Ectodermal cell (in vitro differentiated cells): ENCODE measurements around the gene HELLS.

ENCODE experiments used
- H3K27ac ChIP-seq: 2 replicates; pipeline ENCODE4 v1.7.0; 2013; ENCODE audit warnings: mild to moderate bottlenecking, low read depth, low read length; ENCODE audit not compliant: insufficient read depth, poor library complexity, severe bottlenecking
- H3K27me3 ChIP-seq: 2 replicates; pipeline ENCODE4 v1.7.0; 2013; ENCODE audit warnings: mild to moderate bottlenecking, low read length; ENCODE audit not compliant: insufficient read depth, control insufficient read depth, poor library complexity, severe bottlenecking
- H3K36me3 ChIP-seq: one replicate; pipeline ENCODE4 v1.7.0; 2013; ENCODE audit warnings: low read length; ENCODE audit not compliant: control insufficient read depth, insufficient read depth
- H3K4me1 ChIP-seq: one replicate; pipeline ENCODE4 v1.7.0; 2013; ENCODE audit warnings: low read length; ENCODE audit not compliant: control insufficient read depth, insufficient read depth
- H3K4me3 ChIP-seq: 2 replicates; pipeline ENCODE4 v1.7.0; 2013; ENCODE audit warnings: low read depth, low read length, control low read depth; ENCODE audit not compliant: insufficient read depth
- H3K9me3 ChIP-seq: 2 replicates; pipeline ENCODE4 v1.7.0; 2013; ENCODE audit warnings: mild to moderate bottlenecking, low read length, moderate library complexity; ENCODE audit not compliant: control insufficient read depth
- WGBS, 2 experiments: methylation state at CpG; one replicate each; pipeline ENCODE4 v1.1.7; 2013; ENCODE audit warnings: missing lambda C conversion rate in 2 of 2; 5-methylcytosine and 5-hydroxymethylcytosine counted together

HELLS gene

GRCh38 chr10:94607111-94607510, 61.5 kb downstream of the HELLS start:
- no peaks in the 10 kb centered on the region for H3K27me3 ChIP-seq
- H3K36me3 ChIP-seq = peaks cover 28% of the 10 kb centered on the region
- no peak overlapping the region for H3K27ac ChIP-seq
- H3K4me1 ChIP-seq = no peaks in the 10 kb centered on the region
- H3K4me3 ChIP-seq = no peak overlapping the region
- H3K9me3 ChIP-seq = no peaks in the 10 kb centered on the region
- 86% methylated on average over 1 of the region's 1 CpG; no CpG with 5 or more reads in 1 of the 2 experiments for WGBS, 2 experiments

DNA sequence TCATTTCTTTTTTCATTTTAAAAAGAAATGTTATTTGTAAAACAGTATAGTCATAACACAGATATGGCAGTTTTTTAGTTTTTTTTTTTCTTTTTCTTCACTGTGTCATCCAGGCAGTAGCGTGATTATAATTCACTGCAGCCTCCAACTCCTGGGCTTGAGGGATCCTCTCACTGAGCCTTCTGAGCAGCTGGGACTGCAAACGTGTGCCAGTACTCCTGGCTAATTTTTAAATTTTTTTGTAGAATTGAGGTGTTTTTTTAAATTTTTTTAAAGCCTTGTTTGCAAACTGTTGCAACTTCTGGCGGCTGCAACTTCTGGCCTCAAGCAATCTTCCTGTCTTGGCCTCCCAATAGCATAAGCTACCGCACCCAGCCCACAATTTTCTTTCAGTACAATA, 63.0 kb downstream of the HELLS start:
- WGBS, 2 experiments = 92 to 96% methylated on average over 4 of the region's 4 CpGs
- Histone ChIP-seq H3K4me1 (no peaks in the 10 kb centered on the region), H3K36me3 (peaks cover 16% of the 10 kb centered on the region), H3K27me3 (no peaks in the 10 kb centered on the region), H3K9me3 (no peaks in the 10 kb centered on the region), H3K4me3 (no peak overlapping the region), H3K27ac (no peak overlapping the region)

DNA sequence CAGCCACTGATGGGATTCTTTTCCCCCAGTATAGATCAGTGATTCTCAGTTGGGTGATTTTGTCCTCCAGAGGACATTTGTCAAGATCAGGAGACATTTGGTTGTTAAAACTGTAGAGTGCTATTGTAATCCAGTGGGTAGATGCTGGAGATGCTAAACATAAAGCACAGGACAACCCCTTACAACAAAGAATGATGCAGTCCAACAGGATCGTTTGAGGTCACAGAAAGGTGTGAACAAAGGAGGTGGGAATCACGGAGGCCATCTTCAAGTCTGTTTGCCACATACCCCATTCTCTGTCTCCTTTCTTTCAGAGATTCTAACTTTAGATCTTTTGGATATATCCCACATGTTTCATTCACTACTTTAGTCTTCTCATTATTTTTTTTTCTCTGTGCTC, 69.0 kb downstream of the HELLS start:
- Histone ChIP-seq H3K4me1 (no peaks in the 10 kb centered on the region), H3K27me3 (no peaks in the 10 kb centered on the region), H3K9me3 (no peaks in the 10 kb centered on the region), H3K36me3 (peaks cover 5% of the 10 kb centered on the region), H3K27ac (no peak overlapping the region), H3K4me3 (no peak overlapping the region)
- WGBS, 2 experiments = 89 to 99% methylated on average over 2 of the region's 2 CpGs

DNA sequence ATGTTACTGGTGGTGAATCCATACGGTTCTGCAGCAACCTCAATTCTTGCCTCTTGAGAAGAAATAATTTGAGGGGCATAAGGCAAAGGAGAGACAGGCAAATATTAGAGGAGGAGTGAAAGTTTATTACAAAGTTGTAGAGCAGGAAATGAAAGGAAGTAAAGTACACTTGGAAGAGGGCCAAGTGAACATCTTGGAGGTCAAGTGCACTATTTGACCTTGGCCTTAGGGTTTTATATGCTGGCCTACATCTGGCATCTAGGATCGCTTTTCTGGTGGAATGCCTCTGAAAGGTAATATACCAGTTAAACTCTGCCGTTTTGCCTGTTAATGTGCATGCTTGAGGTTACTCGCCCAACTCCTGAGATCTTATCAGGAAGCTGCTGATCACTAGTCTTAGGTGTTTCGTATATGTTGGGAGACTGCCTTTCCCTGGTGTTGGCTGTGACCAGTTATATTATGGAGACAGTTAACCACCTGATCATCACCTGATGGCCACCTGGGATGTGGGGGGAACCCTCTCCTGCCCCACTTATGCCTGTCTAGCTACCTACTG, 71.9 kb downstream of the HELLS start:
- WGBS, 2 experiments = 94 to 95% methylated on average over 5 of the region's 5 CpGs

DNA sequence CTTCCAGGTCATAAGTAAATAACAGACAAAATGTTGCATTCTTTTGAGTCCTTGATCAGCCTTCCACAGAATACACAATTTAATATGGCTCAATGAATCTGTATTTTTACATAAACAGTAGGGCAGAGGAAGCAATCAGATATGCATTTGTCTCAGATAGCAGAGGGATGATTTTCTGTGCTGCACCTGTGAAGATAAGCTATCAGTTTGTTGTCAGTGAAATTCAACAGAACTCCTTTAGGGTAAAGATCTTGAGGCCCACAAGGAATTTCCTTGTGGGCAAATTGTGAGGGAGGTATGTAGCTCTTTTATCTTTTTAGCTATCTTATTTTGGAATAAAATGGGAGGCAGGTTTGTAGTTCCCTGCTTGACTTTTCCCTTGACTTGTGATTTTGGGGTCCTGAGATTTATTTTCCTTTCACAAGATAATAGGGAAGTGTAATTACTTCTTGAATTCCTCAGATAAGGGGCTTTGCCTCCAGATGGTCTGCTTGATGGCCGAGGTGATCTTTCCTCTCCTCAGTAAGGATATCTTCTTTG, 77.1 kb downstream of the HELLS start:
- no peak overlapping the region for H3K4me3 ChIP-seq
- no peaks in the 10 kb centered on the region for H3K27me3 ChIP-seq
- peaks cover 5% of the 10 kb centered on the region for H3K4me1 ChIP-seq
- H3K36me3 ChIP-seq = no peaks in the 10 kb centered on the region
- H3K27ac ChIP-seq = no peak overlapping the region
- WGBS, 2 experiments = 86 to 88% methylated on average over 1 of the region's 1 CpG
- H3K9me3 ChIP-seq = no peaks in the 10 kb centered on the region

More for the DNA sequence above, 71.9 kb downstream of the HELLS start:
- Histone ChIP-seq H3K4me3 (no peak overlapping the region), H3K27ac (no peak overlapping the region), H3K4me1 (no peaks in the 10 kb centered on the region), H3K27me3 (no peaks in the 10 kb centered on the region), H3K36me3 (no peaks in the 10 kb centered on the region), H3K9me3 (no peaks in the 10 kb centered on the region)

GRCh38 chr10:94623572-94623971, 78.0 kb downstream of the HELLS start:
- Histone ChIP-seq H3K27ac (no peak overlapping the region), H3K4me1 (peaks cover 5% of the 10 kb centered on the region), H3K27me3 (no peaks in the 10 kb centered on the region), H3K36me3 (no peaks in the 10 kb centered on the region), H3K9me3 (no peaks in the 10 kb centered on the region), H3K4me3 (no peak overlapping the region)
- 66 to 94% methylated on average over 1 to 2 of the region's 2 CpGs for WGBS, 2 experiments

- H3K27me3 ChIP-seq = no peaks in the 10 kb centered on the region
- WGBS, 2 experiments = 80 to 82% methylated on average over 2 of the region's 2 CpGs
- H3K27ac ChIP-seq = no peak overlapping the region
- H3K4me1 ChIP-seq = peaks cover 5% of the 10 kb centered on the region
- H3K9me3 ChIP-seq = no peaks in the 10 kb centered on the region
- no peaks in the 10 kb centered on the region for H3K36me3 ChIP-seq
- no peak overlapping the region for H3K4me3 ChIP-seq
Observed at GRCh38 chr10:94626476-94626875, 80.9 kb downstream of the HELLS start.

GRCh38 chr10:94627511-94627910, 81.9 kb downstream of the HELLS start:
- 90 to 92% methylated on average over 1 of the region's 1 CpG for WGBS, 2 experiments
- peaks cover 5% of the 10 kb centered on the region for H3K4me1 ChIP-seq
- no peak overlapping the region for H3K27ac ChIP-seq
- no peak overlapping the region for H3K4me3 ChIP-seq
- H3K36me3 ChIP-seq = no peaks in the 10 kb centered on the region
- H3K9me3 ChIP-seq = no peaks in the 10 kb centered on the region
- no peaks in the 10 kb centered on the region for H3K27me3 ChIP-seq

GRCh38 chr10:94630017-94630688, 84.6 kb downstream of the HELLS start:
- no peak overlapping the region for H3K4me3 ChIP-seq
- no peaks in the 10 kb centered on the region for H3K9me3 ChIP-seq
- no peaks in the 10 kb centered on the region for H3K4me1 ChIP-seq
- 22 to 31% methylated on average over 3 to 4 of the region's 4 CpGs for WGBS, 2 experiments
- H3K36me3 ChIP-seq = peaks cover 2% of the 10 kb centered on the region
- H3K27ac ChIP-seq = no peak overlapping the region
- H3K27me3 ChIP-seq = no peaks in the 10 kb centered on the region

DNA sequence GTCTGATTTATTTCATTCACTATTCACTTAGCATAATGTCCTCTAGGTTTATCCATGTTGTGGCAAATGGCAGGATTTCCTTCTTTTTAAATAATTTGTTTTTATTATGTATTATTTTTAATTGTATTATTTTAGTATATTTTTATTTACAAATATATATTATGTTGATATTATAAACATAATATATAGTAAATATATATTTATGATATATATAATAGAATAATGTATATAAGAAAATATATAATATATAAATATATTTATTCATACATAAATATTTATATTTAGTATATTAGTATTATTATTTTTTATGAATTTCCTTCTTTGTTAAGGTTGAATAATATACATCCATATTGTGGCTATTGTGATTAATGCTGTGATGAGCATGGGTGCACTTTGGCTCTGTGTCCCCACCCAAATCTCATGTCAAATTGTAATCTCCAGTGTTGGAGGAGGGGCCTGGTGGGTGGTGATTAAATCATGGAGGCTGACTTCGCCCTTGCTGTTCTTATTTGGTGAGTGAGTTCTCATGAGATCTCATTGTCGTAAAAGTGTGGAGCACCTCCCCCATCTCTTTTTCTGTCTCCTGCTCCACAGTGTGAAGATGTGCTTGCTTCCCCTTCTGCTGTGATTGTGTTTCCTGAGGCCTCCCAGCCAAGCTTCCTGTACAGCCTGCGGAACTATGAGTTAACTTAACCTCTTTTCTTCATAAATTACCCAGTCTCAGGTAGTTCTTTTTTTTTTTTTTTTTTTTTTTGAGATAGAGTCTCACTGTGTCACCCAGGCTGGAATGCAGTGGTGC, 85.7 kb downstream of the HELLS start:
- Histone ChIP-seq H3K27ac (no peak overlapping the region), H3K4me3 (no peak overlapping the region), H3K36me3 (peaks cover 2% of the 10 kb centered on the region), H3K4me1 (no peaks in the 10 kb centered on the region), H3K27me3 (no peaks in the 10 kb centered on the region), H3K9me3 (no peaks in the 10 kb centered on the region)
- 90% methylated on average over 3 of the region's 3 CpGs for WGBS, 2 experiments
